ENCODE measurements around the gene DNER. TPM values are rescaled to one million over a fixed set of nuclear protein-coding genes. Genes with fewer than 3 reads are reported as not detected.

Gene DNER
- total RNA-seq, 3 donors from 2014 or later (not counting 1 experiment from before 2014, with no cell fraction given), result not detected

GRCh38 chr2:229431327-229431954, 282.9 kb downstream of the DNER start:
- TF ChIP-seq, protein P1, sequence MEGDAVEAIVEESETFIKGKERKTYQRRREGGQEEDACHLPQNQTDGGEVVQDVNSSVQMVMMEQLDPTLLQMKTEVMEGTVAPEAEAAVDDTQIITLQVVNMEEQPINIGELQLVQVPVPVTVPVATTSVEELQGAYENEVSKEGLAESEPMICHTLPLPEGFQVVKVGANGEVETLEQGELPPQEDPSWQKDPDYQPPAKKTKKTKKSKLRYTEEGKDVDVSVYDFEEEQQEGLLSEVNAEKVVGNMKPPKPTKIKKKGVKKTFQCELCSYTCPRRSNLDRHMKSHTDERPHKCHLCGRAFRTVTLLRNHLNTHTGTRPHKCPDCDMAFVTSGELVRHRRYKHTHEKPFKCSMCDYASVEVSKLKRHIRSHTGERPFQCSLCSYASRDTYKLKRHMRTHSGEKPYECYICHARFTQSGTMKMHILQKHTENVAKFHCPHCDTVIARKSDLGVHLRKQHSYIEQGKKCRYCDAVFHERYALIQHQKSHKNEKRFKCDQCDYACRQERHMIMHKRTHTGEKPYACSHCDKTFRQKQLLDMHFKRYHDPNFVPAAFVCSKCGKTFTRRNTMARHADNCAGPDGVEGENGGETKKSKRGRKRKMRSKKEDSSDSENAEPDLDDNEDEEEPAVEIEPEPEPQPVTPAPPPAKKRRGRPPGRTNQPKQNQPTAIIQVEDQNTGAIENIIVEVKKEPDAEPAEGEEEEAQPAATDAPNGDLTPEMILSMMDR (IDR thresholded peaks at IDR 0.05), result no peak
- no peaks in the 10 kb centered on the region for H3K27me3 ChIP-seq (ENCODE audit: control insufficient read depth, insufficient read depth, low read length)
- Mint-ChIP-seq H3K4me1 (no peaks in the 10 kb centered on the region), H3K27ac (no peak overlapping the region), H3K9me3 (no peaks in the 10 kb centered on the region), H3K27me3 (ENCODE audit: low read depth in 2 of 2) (peaks cover 0 to 2% of the 10 kb centered on the region in 2 donors), H3K36me3 (no peaks in the 10 kb centered on the region), H3K4me3 (no peak overlapping the region)
- 95% methylated on average over 1 of the region's 2 CpGs for WGBS (ENCODE audit: insufficient coverage)
- H3K9me3 ChIP-seq (ENCODE audit: control insufficient read depth, insufficient read depth, low read length), result no peaks in the 10 kb centered on the region
- H3K4me3 ChIP-seq (ENCODE audit: low read length), result no peak overlapping the region
- no peaks in the 10 kb centered on the region for H3K36me3 ChIP-seq (ENCODE audit: control insufficient read depth, insufficient read depth, low read length)
- DNase-seq (no peak), ATAC-seq (no peak)
- H3K4me1 ChIP-seq (ENCODE audit: control insufficient read depth, insufficient read depth, low read length), result no peaks in the 10 kb centered on the region
- H3K27ac ChIP-seq (ENCODE audit: low read length), result no peak overlapping the region
- intact Hi-C loops (cut with micrococcal nuclease), result no loop called here

- WGBS (ENCODE audit: insufficient coverage), result 72% methylated on average over 5 of the region's 5 CpGs
- TF ChIP-seq, protein P1 (IDR thresholded peaks at IDR 0.05), result no peak
- no peaks in the 10 kb centered on the region for H3K9me3 Mint-ChIP-seq
- H3K27ac ChIP-seq (ENCODE audit: low read length), result no peak overlapping the region
- peaks cover 0 to 2% of the 10 kb centered on the region in 2 donors for H3K27me3 Mint-ChIP-seq (ENCODE audit: low read depth in 2 of 2)
- H3K27ac Mint-ChIP-seq, result no peak overlapping the region
- intact Hi-C loops (cut with micrococcal nuclease), result no loop called here
- no peak overlapping the region for H3K4me3 ChIP-seq (ENCODE audit: low read length)
- H3K4me1 Mint-ChIP-seq, result no peaks in the 10 kb centered on the region
- DNase-seq (no peak), ATAC-seq (no peak)
- no peaks in the 10 kb centered on the region for H3K4me1 ChIP-seq (ENCODE audit: control insufficient read depth, insufficient read depth, low read length)
- no peaks in the 10 kb centered on the region for H3K9me3 ChIP-seq (ENCODE audit: control insufficient read depth, insufficient read depth, low read length)
- H3K36me3 Mint-ChIP-seq, result no peaks in the 10 kb centered on the region
- no peaks in the 10 kb centered on the region for H3K36me3 ChIP-seq (ENCODE audit: control insufficient read depth, insufficient read depth, low read length)
- no peak overlapping the region for H3K4me3 Mint-ChIP-seq
- H3K27me3 ChIP-seq (ENCODE audit: control insufficient read depth, insufficient read depth, low read length), result no peaks in the 10 kb centered on the region
These were observed 284.8 kb downstream of the DNER start for GRCh38 chr2:229429589-229429988.

- Mint-ChIP-seq H3K4me3 (no peak overlapping the region), H3K9me3 (peaks cover 0 to 2% of the 10 kb centered on the region in 2 donors), H3K27ac (no peak overlapping the region), H3K4me1 (no peaks in the 10 kb centered on the region), H3K36me3 (no peaks in the 10 kb centered on the region), H3K27me3 (ENCODE audit: low read depth in 2 of 2) (peaks cover 0 to 2% of the 10 kb centered on the region in 2 donors)
- Histone ChIP-seq H3K27me3 (ENCODE audit: control insufficient read depth, insufficient read depth, low read length) (no peaks in the 10 kb centered on the region), H3K4me1 (ENCODE audit: control insufficient read depth, insufficient read depth, low read length) (no peaks in the 10 kb centered on the region), H3K9me3 (ENCODE audit: control insufficient read depth, insufficient read depth, low read length) (no peaks in the 10 kb centered on the region), H3K36me3 (ENCODE audit: control insufficient read depth, insufficient read depth, low read length) (no peaks in the 10 kb centered on the region), H3K27ac (ENCODE audit: low read length) (no peak overlapping the region), H3K4me3 (ENCODE audit: low read length) (no peak overlapping the region)
- ATAC-seq (no peak), DNase-seq (no peak)
- intact Hi-C loops (cut with micrococcal nuclease), result no loop called here
- WGBS (ENCODE audit: insufficient coverage), result 83% methylated on average over 5 of the region's 6 CpGs
- TF ChIP-seq, protein P1 (IDR thresholded peaks at IDR 0.05), result no peak
These were observed 287.9 kb downstream of the DNER start for GRCh38 chr2:229426464-229426863.

GRCh38 chr2:229425598-229425997, 288.8 kb downstream of the DNER start:
- Histone ChIP-seq H3K36me3 (ENCODE audit: control insufficient read depth, insufficient read depth, low read length) (no peaks in the 10 kb centered on the region), H3K27ac (ENCODE audit: low read length) (no peak overlapping the region), H3K4me1 (ENCODE audit: control insufficient read depth, insufficient read depth, low read length) (no peaks in the 10 kb centered on the region), H3K4me3 (ENCODE audit: low read length) (no peak overlapping the region), H3K27me3 (ENCODE audit: control insufficient read depth, insufficient read depth, low read length) (no peaks in the 10 kb centered on the region), H3K9me3 (ENCODE audit: control insufficient read depth, insufficient read depth, low read length) (no peaks in the 10 kb centered on the region)
- TF ChIP-seq, protein P1 (IDR thresholded peaks at IDR 0.05), result no peak
- Mint-ChIP-seq H3K27ac (no peak overlapping the region), H3K9me3 (peaks cover 0 to 2% of the 10 kb centered on the region in 2 donors), H3K4me1 (no peaks in the 10 kb centered on the region), H3K36me3 (no peaks in the 10 kb centered on the region), H3K27me3 (ENCODE audit: low read depth in 2 of 2) (peaks cover 0 to 3% of the 10 kb centered on the region in 2 donors), H3K4me3 (no peak overlapping the region)
- DNase-seq (no peak), ATAC-seq (no peak)
- 88% methylated on average over 8 of the region's 9 CpGs for WGBS (ENCODE audit: insufficient coverage)
- intact Hi-C loops (cut with micrococcal nuclease), result no loop called here

Data from natural killer cell (primary cell).